Left ventricle myocardium inferior (tissue), 1 donor: ENCODE results near the gene ADORA2B. TPM values are rescaled to one million over a fixed set of nuclear protein-coding genes. Genes with fewer than 3 reads are reported as not detected.

Source experiments
- DNase-seq: peaks from one replicate; pipeline ENCODE4 v3.0.0-alpha.2; 2020
- H3K27ac ChIP-seq: fragments of 200-600 bp; replicated peaks from 2 replicates; pipeline ENCODE4 v1.8.0; 2021
- H3K27me3 ChIP-seq: fragments of 200-600 bp; 2 replicates; pipeline ENCODE4 v1.8.0; 2021; ENCODE audit warnings: low read depth
- H3K36me3 ChIP-seq: fragments of 200-600 bp; 2 replicates; pipeline ENCODE4 v1.8.0; 2021
- H3K4me1 ChIP-seq: fragments of 200-600 bp; 2 replicates; pipeline ENCODE4 v1.8.0; 2021
- H3K4me3 ChIP-seq: fragments of 200-600 bp; 2 replicates; pipeline ENCODE4 v1.8.0; 2021; ENCODE audit warnings: mild to moderate bottlenecking, moderate library complexity
- H3K9me3 ChIP-seq: fragments of 200-600 bp; replicated peaks from 2 replicates; pipeline ENCODE4 v1.8.0; 2021
- intact Hi-C: fragments of 100-400 bp; cut with micrococcal nuclease; formaldehyde crosslinking; loops from one replicate; pipeline ENCODE4 v1.11.0; 2022
- total RNA-seq: library from RNA; stranded (reverse); fragmentation: NEBNext Ultra II Directional; extraction: Animal tissue kit (Norgen Biotek cat#: 25700); gene quantifications from one replicate; pipeline ENCODE4 v1.2.1, GENCODE V29; 2021
- TF ChIP-seq, protein P1 (sequence below): fragments of 200-600 bp; IDR thresholded peaks from 2 replicates; pipeline ENCODE4 v1.8.0; 2021; ENCODE audit warnings: antibody characterized with exemption, mild to moderate bottlenecking, borderline replicate concordance
- donor health status: DM: no; HTN: yes; CAD: no; lungs with severe emphysema.

ADORA2B gene
- total RNA-seq, 1 donor from 2014 or later: 0.55 TPM

DNA sequence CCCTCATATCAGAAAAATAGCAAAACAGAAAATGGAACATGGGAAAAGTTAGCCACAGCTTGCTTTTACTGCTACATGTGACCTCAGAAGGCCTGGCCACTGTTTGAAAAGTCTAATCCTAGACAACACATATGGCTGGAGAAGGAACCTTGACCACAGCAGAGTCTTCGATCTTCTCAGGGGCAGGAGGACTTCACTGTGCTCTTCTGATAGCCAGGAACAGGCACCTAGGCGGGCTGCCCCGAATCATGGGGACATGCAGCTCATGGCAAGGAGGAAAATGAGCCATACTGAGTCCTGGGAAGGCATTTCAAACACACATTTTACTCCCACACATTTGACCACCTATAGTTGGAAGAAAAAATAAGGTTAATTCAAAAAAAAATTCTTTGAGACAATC is 31.1 kb upstream of the ADORA2B start:
- H3K27ac ChIP-seq: peak overlapping the region; percentile 56
- intact Hi-C loops: no loop called here
- H3K27me3 ChIP-seq: peaks cover 19% of the 10 kb centered on the region
- DNase-seq: no peak
- TF ChIP-seq, protein P1, sequence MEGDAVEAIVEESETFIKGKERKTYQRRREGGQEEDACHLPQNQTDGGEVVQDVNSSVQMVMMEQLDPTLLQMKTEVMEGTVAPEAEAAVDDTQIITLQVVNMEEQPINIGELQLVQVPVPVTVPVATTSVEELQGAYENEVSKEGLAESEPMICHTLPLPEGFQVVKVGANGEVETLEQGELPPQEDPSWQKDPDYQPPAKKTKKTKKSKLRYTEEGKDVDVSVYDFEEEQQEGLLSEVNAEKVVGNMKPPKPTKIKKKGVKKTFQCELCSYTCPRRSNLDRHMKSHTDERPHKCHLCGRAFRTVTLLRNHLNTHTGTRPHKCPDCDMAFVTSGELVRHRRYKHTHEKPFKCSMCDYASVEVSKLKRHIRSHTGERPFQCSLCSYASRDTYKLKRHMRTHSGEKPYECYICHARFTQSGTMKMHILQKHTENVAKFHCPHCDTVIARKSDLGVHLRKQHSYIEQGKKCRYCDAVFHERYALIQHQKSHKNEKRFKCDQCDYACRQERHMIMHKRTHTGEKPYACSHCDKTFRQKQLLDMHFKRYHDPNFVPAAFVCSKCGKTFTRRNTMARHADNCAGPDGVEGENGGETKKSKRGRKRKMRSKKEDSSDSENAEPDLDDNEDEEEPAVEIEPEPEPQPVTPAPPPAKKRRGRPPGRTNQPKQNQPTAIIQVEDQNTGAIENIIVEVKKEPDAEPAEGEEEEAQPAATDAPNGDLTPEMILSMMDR: no peak
- H3K36me3 ChIP-seq: no peaks in the 10 kb centered on the region
- H3K9me3 ChIP-seq: no peaks in the 10 kb centered on the region
- peaks cover 18% of the 10 kb centered on the region for H3K4me1 ChIP-seq
- H3K4me3 ChIP-seq: no peak overlapping the region

- no peaks in the 10 kb centered on the region for H3K36me3 ChIP-seq
Observed at GRCh38 chr17:15914400-15915170, 30.3 kb upstream of the ADORA2B start.

DNA sequence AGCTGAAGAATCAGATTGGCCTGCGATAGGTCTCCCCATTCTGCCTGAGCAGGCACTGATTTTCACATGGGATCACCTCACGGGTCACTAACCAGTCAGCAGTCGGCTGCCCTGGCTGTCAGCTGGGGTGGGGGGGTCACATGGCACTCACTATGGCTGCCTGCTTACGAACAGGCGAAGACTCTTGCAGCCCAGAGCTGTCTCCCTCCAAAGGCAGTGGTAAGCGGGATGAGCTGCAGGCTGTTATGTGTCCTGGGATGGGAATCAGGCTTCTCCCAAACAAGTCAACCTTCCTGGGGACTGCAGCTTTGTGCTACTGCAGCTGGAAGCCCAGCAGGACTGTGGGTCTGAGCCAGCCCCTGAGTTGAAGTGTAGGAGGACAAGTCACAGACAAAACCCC is 29.0 kb upstream of the ADORA2B start:
- Histone ChIP-seq H3K27ac (no peak overlapping the region), H3K36me3 (no peaks in the 10 kb centered on the region), H3K4me3 (no peak overlapping the region), H3K27me3 (peaks cover 19% of the 10 kb centered on the region), H3K4me1 (peaks cover 24% of the 10 kb centered on the region), H3K9me3 (no peaks in the 10 kb centered on the region)
- intact Hi-C loops: no loop called here
- DNase-seq: no peak
- TF ChIP-seq, protein P1: no peak

More at GRCh38 chr17:15914400-15915170, 30.3 kb upstream of the ADORA2B start:
- Histone ChIP-seq H3K9me3 (no peaks in the 10 kb centered on the region), H3K4me3 (no peak overlapping the region), H3K27me3 (peaks cover 19% of the 10 kb centered on the region), H3K4me1 (peaks cover 24% of the 10 kb centered on the region), H3K27ac (peak overlapping the region; percentile 56)
- TF ChIP-seq, protein P1: no peak
- intact Hi-C loops: no loop called here
- no peak for DNase-seq

DNA sequence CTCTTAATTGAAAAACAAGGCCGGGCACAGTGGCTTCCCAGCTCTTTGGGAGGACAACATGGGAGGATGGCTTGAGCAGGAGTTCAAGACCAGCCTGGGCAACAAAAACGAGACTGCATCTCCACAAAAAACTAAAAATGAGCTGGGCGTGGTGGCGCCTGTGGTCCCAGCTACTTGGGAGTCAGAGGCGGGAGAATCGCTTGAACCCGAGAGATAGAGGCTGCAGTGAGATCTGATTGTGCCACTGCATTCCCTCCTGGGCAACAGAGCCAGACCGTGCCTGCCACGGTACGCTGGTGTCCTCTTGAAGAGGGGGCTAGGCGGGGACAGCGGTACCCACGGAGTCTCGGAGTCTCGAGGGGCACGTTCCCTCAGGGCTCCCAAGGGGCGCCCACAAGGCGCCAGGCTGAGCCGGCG is 27.9 kb upstream of the ADORA2B start:
- Histone ChIP-seq H3K9me3 (peaks cover 3% of the 10 kb centered on the region), H3K27me3 (peaks cover 19% of the 10 kb centered on the region), H3K4me1 (peaks cover 24% of the 10 kb centered on the region), H3K4me3 (peak overlapping the region; percentile 52), H3K27ac (no peak overlapping the region), H3K36me3 (no peaks in the 10 kb centered on the region)
- intact Hi-C loops: no loop called here
- TF ChIP-seq, protein P1: no peak
- no peak for DNase-seq

DNA sequence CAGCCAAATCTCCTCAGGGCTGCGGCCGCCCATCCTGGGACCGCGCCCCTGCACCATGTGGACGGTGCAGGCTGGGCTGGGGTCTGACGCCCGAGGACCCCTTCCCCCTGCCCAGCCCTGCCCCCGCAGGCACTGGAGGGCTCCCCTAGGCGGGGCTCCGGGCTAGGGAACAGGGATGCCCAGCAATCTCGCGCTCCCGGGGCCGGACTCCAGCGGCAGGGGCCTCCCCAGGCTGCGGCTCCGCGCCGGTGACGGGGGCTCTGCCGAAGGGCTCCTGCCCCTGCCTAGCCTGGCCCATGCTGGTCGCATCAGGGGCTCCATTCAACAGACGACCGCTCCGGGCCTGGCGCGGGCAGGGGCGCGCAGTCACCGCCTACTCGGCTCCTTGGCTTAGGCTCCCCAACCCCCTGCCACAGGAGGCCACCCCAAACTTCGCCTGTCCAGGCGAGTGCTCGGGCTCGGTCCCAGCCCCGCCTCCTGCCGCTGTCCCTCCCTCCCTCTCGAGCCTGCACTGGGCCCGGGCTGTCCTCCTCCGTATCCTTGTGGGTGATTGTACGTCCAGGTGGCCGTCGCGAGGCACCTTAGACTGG is 27.4 kb upstream of the ADORA2B start:
- peaks cover 24% of the 10 kb centered on the region for H3K4me1 ChIP-seq
- no peak for DNase-seq
- peaks cover 3% of the 10 kb centered on the region for H3K9me3 ChIP-seq
- TF ChIP-seq, protein P1: no peak
- no peak overlapping the region for H3K27ac ChIP-seq
- H3K36me3 ChIP-seq: no peaks in the 10 kb centered on the region
- H3K4me3 ChIP-seq: peak overlapping the region; percentile 52
- H3K27me3 ChIP-seq: peaks cover 19% of the 10 kb centered on the region
- intact Hi-C loops: no loop called here
